Measurements from ENCODE around the gene FAHD2A.
"Not testable (repeated sequence)": the region's sequence is repeated elsewhere in the genome, so short reads cannot be mapped to it uniquely, and the experiment has no call there.

FAHD2A gene

GRCh38 chr2:95391641-95392310, 10.7 kb upstream of the FAHD2A start:
- no peak for DNase-seq (ENCODE audit: low read depth, low spot score)
- no peak overlapping the region for H3K4me3 ChIP-seq (ENCODE audit: insufficient read length, low read depth)
- H3K4me1 ChIP-seq (ENCODE audit: insufficient read depth, insufficient read length) = peaks cover 6% of the 10 kb centered on the region

GRCh38 chr2:95392320-95392719, 10.2 kb upstream of the FAHD2A start:
- Histone ChIP-seq H3K27me3 (ENCODE audit: insufficient read depth, insufficient read length) (peaks cover 23% of the 10 kb centered on the region), H3K36me3 (ENCODE audit: insufficient read depth, insufficient read length, low read length) (no peaks in the 10 kb centered on the region), H3K9me3 (ENCODE audit: insufficient read depth, low read length) (no peaks in the 10 kb centered on the region), H3K4me3 (ENCODE audit: insufficient read length, low read depth) (no peak overlapping the region), H3K4me1 (ENCODE audit: insufficient read depth, insufficient read length) (peaks cover 6% of the 10 kb centered on the region), H3K9ac (ENCODE audit: insufficient read length, low read depth) (no peak overlapping the region)
- no peak for DNase-seq (ENCODE audit: low read depth, low spot score)
- no peak for TF ChIP-seq ZNF274 (IDR thresholded peaks at IDR 0.05; ENCODE audit: low read depth, low read length)

More at GRCh38 chr2:95391641-95392310, 10.7 kb upstream of the FAHD2A start:
- Histone ChIP-seq H3K9me3 (ENCODE audit: insufficient read depth, low read length) (no peaks in the 10 kb centered on the region), H3K27me3 (ENCODE audit: insufficient read depth, insufficient read length) (peaks cover 23% of the 10 kb centered on the region), H3K36me3 (ENCODE audit: insufficient read depth, insufficient read length, low read length) (no peaks in the 10 kb centered on the region), H3K9ac (ENCODE audit: insufficient read length, low read depth) (no peak overlapping the region)
- no peak for TF ChIP-seq YY1 (IDR thresholded peaks at IDR 0.05; ENCODE audit: insufficient read depth, insufficient read length)

- Histone ChIP-seq H3K4me3 (ENCODE audit: insufficient read length, low read depth) (no peak overlapping the region), H3K36me3 (ENCODE audit: insufficient read depth, insufficient read length, low read length) (no peaks in the 10 kb centered on the region), H3K27me3 (ENCODE audit: insufficient read depth, insufficient read length) (peaks cover 23% of the 10 kb centered on the region), H3K4me1 (ENCODE audit: insufficient read depth, insufficient read length) (peaks cover 6% of the 10 kb centered on the region), H3K9me3 (ENCODE audit: insufficient read depth, low read length) (no peaks in the 10 kb centered on the region), H3K9ac (ENCODE audit: insufficient read length, low read depth) (no peak overlapping the region)
- no peak for DNase-seq (ENCODE audit: low read depth, low spot score)
- TF ChIP-seq YY1 (IDR thresholded peaks at IDR 0.05; ENCODE audit: insufficient read depth, insufficient read length) (no peak), SUZ12 (IDR thresholded peaks at IDR 0.05; ENCODE audit: extremely low read depth, insufficient read depth, insufficient read length) (no peak), ZNF274 (IDR thresholded peaks at IDR 0.05; ENCODE audit: low read depth, low read length) (no peak)
Observed at GRCh38 chr2:95392730-95393455, 9.6 kb upstream of the FAHD2A start.

DNA sequence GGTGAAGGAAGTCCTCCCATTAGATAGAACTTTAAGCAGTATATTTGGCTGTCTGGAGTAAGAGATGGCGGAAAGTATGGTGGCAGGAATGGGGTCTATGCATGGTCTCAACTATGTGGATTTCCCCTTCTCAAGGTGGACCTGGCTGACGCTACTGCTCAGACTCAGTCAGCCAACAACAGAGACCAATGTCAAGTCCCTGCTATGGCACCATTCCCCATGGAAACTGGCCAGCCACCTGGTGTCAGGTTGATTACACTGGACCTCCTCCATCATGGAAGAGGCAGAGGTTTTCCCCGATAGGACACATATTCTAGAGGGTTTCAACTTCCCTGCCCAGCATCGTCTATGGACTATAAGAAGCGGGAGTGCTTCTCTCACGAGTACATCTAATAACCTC, 8.6 kb upstream of the FAHD2A start:
- peaks cover 14% of the 10 kb centered on the region for H3K27me3 ChIP-seq (ENCODE audit: insufficient read depth, insufficient read length)
- no peak for DNase-seq (ENCODE audit: low read depth, low spot score)
- no peak overlapping the region for H3K9ac ChIP-seq (ENCODE audit: insufficient read length, low read depth)
- TF ChIP-seq YY1 (IDR thresholded peaks at IDR 0.05; ENCODE audit: insufficient read depth, insufficient read length) = no peak
- no peak for TF ChIP-seq SUZ12 (IDR thresholded peaks at IDR 0.05; ENCODE audit: extremely low read depth, insufficient read depth, insufficient read length)
- no peak for TF ChIP-seq ZNF274 (IDR thresholded peaks at IDR 0.05; ENCODE audit: low read depth, low read length)
- no peaks in the 10 kb centered on the region for H3K9me3 ChIP-seq (ENCODE audit: insufficient read depth, low read length)
- peaks cover 6% of the 10 kb centered on the region for H3K4me1 ChIP-seq (ENCODE audit: insufficient read depth, insufficient read length)
- H3K4me3 ChIP-seq (ENCODE audit: insufficient read length, low read depth) = no peak overlapping the region
- H3K36me3 ChIP-seq (ENCODE audit: insufficient read depth, insufficient read length, low read length) = no peaks in the 10 kb centered on the region

DNA sequence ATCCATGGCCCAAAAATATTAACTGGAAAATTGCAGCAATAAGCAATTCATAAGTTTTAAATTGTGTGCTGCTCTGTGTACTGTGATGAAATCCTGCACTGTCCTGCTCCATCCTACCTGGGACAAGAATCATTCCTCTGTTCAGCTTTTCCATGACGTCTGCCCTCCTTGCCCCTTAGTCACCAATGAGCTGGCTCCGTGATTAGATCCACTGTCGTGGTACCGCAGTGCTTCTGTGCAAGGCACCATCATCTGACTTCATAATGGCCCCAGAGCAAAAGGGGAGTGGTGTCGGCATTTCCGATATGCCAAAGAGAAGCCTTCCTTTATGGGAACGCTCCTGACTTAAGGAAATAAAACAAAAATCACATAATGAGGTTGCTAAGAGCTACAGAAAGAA, 3.4 kb upstream of the FAHD2A start:
- no peak for DNase-seq (ENCODE audit: low read depth, low spot score)
- no peak for TF ChIP-seq YY1 (IDR thresholded peaks at IDR 0.05; ENCODE audit: insufficient read depth, insufficient read length)
- TF ChIP-seq ZNF274 (IDR thresholded peaks at IDR 0.05; ENCODE audit: low read depth, low read length) = no peak
- TF ChIP-seq SUZ12 (IDR thresholded peaks at IDR 0.05; ENCODE audit: extremely low read depth, insufficient read depth, insufficient read length) = no peak
- peaks cover 3% of the 10 kb centered on the region for H3K4me1 ChIP-seq (ENCODE audit: insufficient read depth, insufficient read length)
- H3K36me3 ChIP-seq (ENCODE audit: insufficient read depth, insufficient read length, low read length) = no peaks in the 10 kb centered on the region
- H3K9me3 ChIP-seq (ENCODE audit: insufficient read depth, low read length) = no peaks in the 10 kb centered on the region
- H3K9ac ChIP-seq (ENCODE audit: insufficient read length, low read depth) = no peak overlapping the region
- peaks cover 7% of the 10 kb centered on the region for H3K27me3 ChIP-seq (ENCODE audit: insufficient read depth, insufficient read length)
- no peak overlapping the region for H3K4me3 ChIP-seq (ENCODE audit: insufficient read length, low read depth)

- Histone ChIP-seq H3K36me3 (ENCODE audit: insufficient read depth, insufficient read length, low read length) (no peaks in the 10 kb centered on the region), H3K4me3 (ENCODE audit: insufficient read length, low read depth) (peak overlapping the region; percentile 94), H3K9ac (ENCODE audit: insufficient read length, low read depth) (peak overlapping the region; percentile 91), H3K4me1 (ENCODE audit: insufficient read depth, insufficient read length) (peaks cover 3% of the 10 kb centered on the region), H3K27me3 (ENCODE audit: insufficient read depth, insufficient read length) (peaks cover 7% of the 10 kb centered on the region), H3K9me3 (ENCODE audit: insufficient read depth, low read length) (no peaks in the 10 kb centered on the region)
- TF ChIP-seq ZNF274 (IDR thresholded peaks at IDR 0.05; ENCODE audit: low read depth, low read length) (no peak), YY1 (IDR thresholded peaks at IDR 0.05; ENCODE audit: insufficient read depth, insufficient read length) (no peak), SUZ12 (IDR thresholded peaks at IDR 0.05; ENCODE audit: extremely low read depth, insufficient read depth, insufficient read length) (no peak)
- no peak for DNase-seq (ENCODE audit: low read depth, low spot score)
Observed at GRCh38 chr2:95401480-95401879, 1.0 kb upstream of the FAHD2A start.

DNA sequence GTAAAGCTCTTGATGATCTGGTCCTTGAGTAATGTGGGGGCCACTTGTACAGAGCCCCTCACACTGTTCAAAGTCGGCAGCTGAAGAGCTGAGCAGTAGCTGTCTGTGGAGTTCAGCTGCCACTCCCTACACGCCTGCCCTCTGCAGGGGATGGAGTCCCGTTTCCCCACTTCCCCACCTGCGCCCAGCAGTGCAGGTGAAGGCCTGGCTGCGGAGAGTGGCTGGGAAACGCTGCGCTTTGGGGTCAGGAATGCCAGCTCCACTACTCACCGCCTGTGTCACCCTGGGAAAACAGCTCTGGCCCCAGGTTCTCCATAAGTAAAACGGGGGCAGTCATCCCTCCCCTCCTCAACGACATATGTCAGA, 521 bp upstream of the FAHD2A start:
- not testable (repeated sequence) for DNase-seq (ENCODE audit: low read depth, low spot score); H3K36me3 ChIP-seq (ENCODE audit: insufficient read depth, insufficient read length, low read length); H3K27me3 ChIP-seq (ENCODE audit: insufficient read depth, insufficient read length); H3K9me3 ChIP-seq (ENCODE audit: insufficient read depth, low read length); H3K4me1 ChIP-seq (ENCODE audit: insufficient read depth, insufficient read length)
- H3K4me3 ChIP-seq (ENCODE audit: insufficient read length, low read depth) = peak overlapping the region; percentile 94
- peak overlapping the region; percentile 91 for H3K9ac ChIP-seq (ENCODE audit: insufficient read length, low read depth)

- Histone ChIP-seq H3K36me3 (ENCODE audit: insufficient read depth, insufficient read length, low read length) (peaks cover 12% of the 10 kb centered on the region), H3K9ac (ENCODE audit: insufficient read length, low read depth) (peak overlapping the region; percentile 91), H3K4me3 (ENCODE audit: insufficient read length, low read depth) (peak overlapping the region; percentile 94)
- H3K9me3 ChIP-seq (ENCODE audit: insufficient read depth, low read length); H3K27me3 ChIP-seq (ENCODE audit: insufficient read depth, insufficient read length); H3K4me1 ChIP-seq (ENCODE audit: insufficient read depth, insufficient read length); DNase-seq (ENCODE audit: low read depth, low spot score): not testable (repeated sequence)
Observed at GRCh38 chr2:95403204-95403721, 755 bp downstream of the FAHD2A start.

GRCh38 chr2:95403824-95404223, 1.3 kb downstream of the FAHD2A start:
- DNase-seq (ENCODE audit: low read depth, low spot score); H3K9me3 ChIP-seq (ENCODE audit: insufficient read depth, low read length); H3K9ac ChIP-seq (ENCODE audit: insufficient read length, low read depth); H3K4me1 ChIP-seq (ENCODE audit: insufficient read depth, insufficient read length); H3K4me3 ChIP-seq (ENCODE audit: insufficient read length, low read depth); H3K27me3 ChIP-seq (ENCODE audit: insufficient read depth, insufficient read length): not testable (repeated sequence)
- peaks cover 15% of the 10 kb centered on the region for H3K36me3 ChIP-seq (ENCODE audit: insufficient read depth, insufficient read length, low read length)

DNA sequence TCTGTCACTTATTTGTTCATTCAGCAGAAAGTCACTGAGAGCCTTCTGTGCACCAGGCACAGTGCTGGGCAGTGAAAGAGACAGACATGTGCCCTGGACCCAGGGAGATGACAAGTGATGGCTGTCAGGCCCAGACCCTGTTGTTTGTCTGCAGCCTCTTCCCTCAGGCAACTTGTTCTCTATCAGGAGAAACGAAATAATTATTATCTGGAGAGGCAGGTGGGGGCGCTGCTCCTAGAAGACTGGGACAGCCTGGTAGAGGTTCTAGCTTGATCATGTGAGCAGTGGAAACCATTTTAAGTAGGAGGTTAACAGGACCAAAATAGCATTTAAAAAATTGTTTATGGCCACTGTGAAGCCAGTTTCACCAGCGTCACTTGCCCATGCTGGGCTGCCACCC, 2.2 kb downstream of the FAHD2A start:
- H3K4me3 ChIP-seq (ENCODE audit: insufficient read length, low read depth); H3K4me1 ChIP-seq (ENCODE audit: insufficient read depth, insufficient read length); H3K9ac ChIP-seq (ENCODE audit: insufficient read length, low read depth); H3K9me3 ChIP-seq (ENCODE audit: insufficient read depth, low read length); DNase-seq (ENCODE audit: low read depth, low spot score); H3K27me3 ChIP-seq (ENCODE audit: insufficient read depth, insufficient read length): not testable (repeated sequence)
- peaks cover 21% of the 10 kb centered on the region for H3K36me3 ChIP-seq (ENCODE audit: insufficient read depth, insufficient read length, low read length)

Data from NT2/D1 (cell line).